Right atrium auricular region (tissue), 2 donors: ENCODE measurements around the gene TENM3. TPM values are rescaled to one million over a fixed set of nuclear protein-coding genes. Genes with fewer than 3 reads are reported as not detected.

Experiments
- DNase-seq: peaks from one replicate; pipeline ENCODE4 v3.0.0-alpha.2; 2019; ENCODE audit warnings: low spot score
- H3K27ac ChIP-seq, 2 donors: fragments of 200-600 bp; sonication (generic); 1 replicate in 1 of 2; 2 replicates in 1 of 2; pipeline ENCODE4 v1.5.1; 2016 to 2019
- H3K27me3 ChIP-seq, 2 donors: fragments of 200-600 bp; sonication (generic); one replicate each; pipeline versions ENCODE4 v1.5.1 to v1.6.0; 2017 to 2019
- H3K36me3 ChIP-seq: fragments of 200-600 bp; sonication (generic); one replicate; pipeline ENCODE4 v1.5.1; 2016
- H3K4me1 ChIP-seq, 2 donors: fragments of 200-600 bp; sonication (generic); one replicate each; pipeline versions ENCODE4 v1.5.1 to v1.6.0; 2017 to 2019
- H3K4me3 ChIP-seq, 2 donors: fragments of 200-600 bp; sonication (generic); 1 replicate in 1 of 2; 2 replicates in 1 of 2; pipeline ENCODE4 v1.5.1; 2017 to 2019; ENCODE audit warnings: mild to moderate bottlenecking in 1 of 2, moderate library complexity in 1 of 2
- H3K9me3 ChIP-seq, 2 donors: fragments of 200-600 bp; sonication (generic); one replicate each; pipeline ENCODE4 v1.5.1; 2019
- total RNA-seq, 2 donors: library from RNA; depleted of rRNA; stranded (reverse); fragments of >200 nt; gene quantifications; one replicate each; pipeline ENCODE4 v1.1.0, GENCODE V29; 2016
- TF ChIP-seq, protein P1 (sequence below), 2 donors: fragments of 200-600 bp; sonication (generic); IDR thresholded peaks; one replicate each; pipeline ENCODE4 v1.5.1; 2019; ENCODE audit warnings: antibody characterized with exemption in 2 of 2

The TENM3 gene
- total RNA-seq, 2 donors from 2014 or later = 10.7 to 15.9 TPM

DNA sequence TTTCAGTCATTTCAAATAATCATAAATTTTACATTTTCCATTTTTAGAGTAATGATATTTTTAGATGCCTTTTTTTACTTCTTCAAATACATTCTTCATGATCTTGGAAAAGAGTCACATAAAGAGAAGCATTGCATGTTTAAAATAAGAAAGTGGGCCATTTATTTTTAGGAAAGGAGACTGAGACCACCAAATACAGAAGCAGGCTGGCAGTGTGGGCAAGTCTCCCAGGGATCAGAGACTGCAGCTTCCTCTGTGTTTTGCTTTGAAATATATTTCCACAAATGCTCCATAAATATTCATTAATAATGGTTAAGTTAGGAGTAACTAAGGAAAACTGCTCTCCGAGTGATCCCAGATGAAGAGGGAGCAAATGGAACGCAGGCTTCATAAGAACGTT lies 397.3 kb downstream of the TENM3 start:
- Histone ChIP-seq H3K27ac (no peak overlapping the region), H3K4me3 (no peak overlapping the region), H3K4me1 (peaks cover 0 to 17% of the 10 kb centered on the region in 2 donors), H3K27me3 (no peaks in the 10 kb centered on the region), H3K36me3 (no peaks in the 10 kb centered on the region), H3K9me3 (peaks cover under 1 to 6% of the 10 kb centered on the region in 2 donors)
- no peak for DNase-seq
- TF ChIP-seq, protein P1, sequence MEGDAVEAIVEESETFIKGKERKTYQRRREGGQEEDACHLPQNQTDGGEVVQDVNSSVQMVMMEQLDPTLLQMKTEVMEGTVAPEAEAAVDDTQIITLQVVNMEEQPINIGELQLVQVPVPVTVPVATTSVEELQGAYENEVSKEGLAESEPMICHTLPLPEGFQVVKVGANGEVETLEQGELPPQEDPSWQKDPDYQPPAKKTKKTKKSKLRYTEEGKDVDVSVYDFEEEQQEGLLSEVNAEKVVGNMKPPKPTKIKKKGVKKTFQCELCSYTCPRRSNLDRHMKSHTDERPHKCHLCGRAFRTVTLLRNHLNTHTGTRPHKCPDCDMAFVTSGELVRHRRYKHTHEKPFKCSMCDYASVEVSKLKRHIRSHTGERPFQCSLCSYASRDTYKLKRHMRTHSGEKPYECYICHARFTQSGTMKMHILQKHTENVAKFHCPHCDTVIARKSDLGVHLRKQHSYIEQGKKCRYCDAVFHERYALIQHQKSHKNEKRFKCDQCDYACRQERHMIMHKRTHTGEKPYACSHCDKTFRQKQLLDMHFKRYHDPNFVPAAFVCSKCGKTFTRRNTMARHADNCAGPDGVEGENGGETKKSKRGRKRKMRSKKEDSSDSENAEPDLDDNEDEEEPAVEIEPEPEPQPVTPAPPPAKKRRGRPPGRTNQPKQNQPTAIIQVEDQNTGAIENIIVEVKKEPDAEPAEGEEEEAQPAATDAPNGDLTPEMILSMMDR (IDR thresholded peaks at IDR 0.05) = no peak

DNA sequence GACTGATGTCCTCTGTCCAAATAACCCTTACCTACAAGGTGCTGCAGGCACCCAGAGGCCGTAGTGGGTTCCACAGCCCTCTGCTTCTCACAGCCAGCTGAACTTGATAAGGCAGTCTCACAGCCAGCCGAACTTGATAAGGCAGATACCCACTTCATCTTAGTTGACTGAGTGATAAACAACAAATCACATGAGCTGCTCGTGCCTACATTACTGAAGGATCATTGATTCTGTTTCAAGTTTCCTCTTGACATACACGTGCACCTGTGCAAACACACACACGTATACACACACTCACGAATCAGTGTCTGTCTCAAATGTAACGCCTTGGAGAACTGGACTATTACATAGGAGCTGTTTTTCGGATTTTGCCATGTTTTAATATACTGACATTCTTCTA lies 397.7 kb downstream of the TENM3 start:
- Histone ChIP-seq H3K9me3 (peaks cover 5 to 10% of the 10 kb centered on the region in 2 donors), H3K4me1 (peaks cover 0 to 17% of the 10 kb centered on the region in 2 donors), H3K4me3 (no peak overlapping the region), H3K36me3 (no peaks in the 10 kb centered on the region), H3K27ac (no peak overlapping the region), H3K27me3 (no peaks in the 10 kb centered on the region)
- TF ChIP-seq, protein P1 (IDR thresholded peaks at IDR 0.05) = no peak
- DNase-seq = no peak

DNA sequence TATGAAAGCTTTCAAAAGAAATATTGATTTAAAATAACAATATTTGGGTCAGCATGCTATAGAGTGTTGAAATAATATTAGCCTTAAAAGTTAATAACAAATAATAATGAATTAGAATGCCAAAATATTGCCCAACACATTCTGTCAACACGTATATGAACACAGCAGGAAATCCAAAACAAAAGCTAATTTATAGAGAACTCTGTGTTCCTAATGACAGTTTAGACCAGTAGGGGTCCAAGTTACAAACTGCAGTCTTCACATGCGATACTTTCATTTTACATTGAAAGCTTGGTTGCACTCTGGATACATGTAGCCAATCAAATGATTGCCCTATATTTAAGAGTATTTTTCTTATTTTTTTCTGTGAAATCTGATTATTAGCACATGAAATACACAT lies 399.6 kb downstream of the TENM3 start:
- no peak for DNase-seq
- Histone ChIP-seq H3K4me3 (no peak overlapping the region), H3K27ac (peak overlapping the region in 1 of 2 donors; percentile 66), H3K36me3 (no peaks in the 10 kb centered on the region), H3K9me3 (peaks cover 7 to 16% of the 10 kb centered on the region in 2 donors), H3K4me1 (peaks cover 0 to 17% of the 10 kb centered on the region in 2 donors), H3K27me3 (no peaks in the 10 kb centered on the region)
- TF ChIP-seq, protein P1 (IDR thresholded peaks at IDR 0.05) = peak in 1 of 2 donors; percentile 16

DNA sequence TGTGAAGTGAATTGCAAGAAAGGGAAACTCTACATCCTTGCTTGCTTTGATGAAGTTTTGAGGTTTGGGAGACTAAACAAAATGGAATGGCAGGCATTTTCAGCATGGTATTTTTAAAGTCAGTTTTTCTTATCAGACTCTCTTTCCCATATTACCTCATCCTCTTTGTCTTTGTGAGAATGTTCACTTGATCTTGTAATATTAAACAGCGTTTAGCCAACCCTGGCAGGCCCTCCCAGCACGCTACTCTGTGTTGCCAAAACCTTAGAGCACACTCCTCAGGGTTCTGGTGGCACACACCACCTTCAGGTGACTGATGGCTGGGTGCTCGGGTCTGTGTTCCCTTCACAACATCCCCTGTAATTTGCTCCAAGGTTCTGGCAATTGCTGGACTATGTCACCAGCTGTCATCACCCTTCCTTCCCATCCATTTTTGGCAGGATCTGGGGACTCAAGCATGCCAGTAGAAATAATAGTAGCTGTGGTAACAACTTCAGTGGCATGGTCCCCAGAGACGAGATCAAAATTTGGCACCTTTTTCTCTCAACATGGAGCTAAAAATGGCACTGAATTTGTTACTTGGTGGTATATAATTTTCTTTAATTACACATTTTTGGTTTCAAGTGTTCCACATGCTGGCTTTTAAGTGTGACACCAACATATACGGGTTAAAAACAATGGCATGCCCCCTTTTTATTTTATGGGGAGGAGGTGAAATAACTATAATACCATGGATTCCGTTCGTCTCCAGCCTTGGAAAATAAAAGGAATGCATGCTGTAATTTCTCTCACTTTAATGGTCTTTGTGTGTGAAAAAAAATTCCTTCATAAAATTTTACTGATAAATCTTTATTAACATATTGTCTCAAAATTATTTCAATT lies 400.8 kb downstream of the TENM3 start:
- no peak overlapping the region for H3K4me3 ChIP-seq
- peaks cover 7 to 16% of the 10 kb centered on the region in 2 donors for H3K9me3 ChIP-seq
- H3K27me3 ChIP-seq = no peaks in the 10 kb centered on the region
- peaks cover 0 to 17% of the 10 kb centered on the region in 2 donors for H3K4me1 ChIP-seq
- no peaks in the 10 kb centered on the region for H3K36me3 ChIP-seq
- TF ChIP-seq, protein P1 (IDR thresholded peaks at IDR 0.05) = no peak
- H3K27ac ChIP-seq = peak overlapping the region in 1 of 2 donors; percentile 66
- DNase-seq = no peak

DNA sequence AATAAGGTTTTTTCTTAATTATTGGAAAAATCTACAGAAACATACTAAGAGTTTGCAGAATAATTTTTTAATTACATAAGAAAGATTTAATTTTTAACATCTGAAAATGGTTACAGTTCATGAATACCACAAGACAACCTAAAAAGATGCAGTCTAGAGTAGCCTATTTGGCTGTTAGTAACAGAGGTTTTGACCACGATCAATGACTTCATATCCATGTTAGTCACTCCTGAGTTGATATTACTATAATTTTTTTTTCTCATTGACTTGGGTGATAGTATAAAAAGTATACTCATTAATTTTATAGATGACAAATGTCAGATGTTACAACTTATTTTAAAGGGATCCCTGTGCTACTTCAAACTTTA lies 401.5 kb downstream of the TENM3 start:
- Histone ChIP-seq H3K4me3 (no peak overlapping the region), H3K36me3 (no peaks in the 10 kb centered on the region), H3K4me1 (peaks cover 0 to 17% of the 10 kb centered on the region in 2 donors), H3K9me3 (peaks cover 7 to 16% of the 10 kb centered on the region in 2 donors), H3K27me3 (no peaks in the 10 kb centered on the region), H3K27ac (peak overlapping the region in 1 of 2 donors; percentile 66)
- no peak for DNase-seq
- TF ChIP-seq, protein P1 (IDR thresholded peaks at IDR 0.05) = no peak
